Dendritic cell treated with granulocyte-macrophage colony-stimulating factor and Interleukin-4, amounts not matched to agents 40 ng/mL and 50 ng/mL, for 4 days (primary cell): ENCODE measurements around the gene GPC6.

Experiments used
- H3K27ac Mint-ChIP-seq: one replicate; pipeline ENCODE4 v1.8.0; 2022; ENCODE audit warnings: mild to moderate bottlenecking, mixed read lengths
- H3K27me3 Mint-ChIP-seq: one replicate; pipeline ENCODE4 v1.8.0; 2022; ENCODE audit warnings: mild to moderate bottlenecking, mixed read lengths
- H3K36me3 Mint-ChIP-seq: one replicate; pipeline ENCODE4 v1.8.0; 2022; ENCODE audit warnings: low read depth, mixed read lengths
- H3K4me1 Mint-ChIP-seq: one replicate; pipeline ENCODE4 v1.8.0; 2022; ENCODE audit warnings: low read depth, mixed read lengths
- H3K4me3 Mint-ChIP-seq: one replicate; pipeline ENCODE4 v1.8.0; 2022; ENCODE audit warnings: mild to moderate bottlenecking, moderate library complexity, mixed read lengths
- H3K9me3 Mint-ChIP-seq: one replicate; pipeline ENCODE4 v1.8.0; 2022; ENCODE audit warnings: mixed read lengths
- intact Hi-C: fragments of 100-400 bp; cut with micrococcal nuclease; formaldehyde crosslinking; loops from one replicate; pipeline ENCODE4 v1.15.0; 2022

The GPC6 gene

DNA sequence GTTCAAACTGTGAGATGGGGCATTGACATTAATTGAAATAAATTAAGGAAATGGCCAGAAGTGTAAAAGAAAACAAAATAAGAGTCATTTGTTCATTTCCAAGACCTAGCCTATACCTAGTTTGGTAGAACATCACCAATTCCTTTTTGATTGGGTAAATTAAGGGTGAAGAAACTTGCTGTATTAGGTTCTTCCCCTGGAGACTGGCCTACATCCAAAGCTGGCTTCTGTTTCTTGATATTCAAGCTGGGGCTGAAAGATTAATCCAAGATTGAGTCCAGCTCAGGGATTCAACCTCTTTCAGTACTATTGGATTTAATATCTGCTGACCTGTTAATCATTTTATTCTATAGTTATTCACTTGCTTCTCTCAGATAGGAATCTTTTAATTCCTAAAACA lies 183.2 kb downstream of the GPC6 start:
- Mint-ChIP-seq H3K27me3 (no peaks in the 10 kb centered on the region), H3K4me1 (no peaks in the 10 kb centered on the region), H3K4me3 (no peak overlapping the region), H3K36me3 (no peaks in the 10 kb centered on the region), H3K27ac (no peak overlapping the region), H3K9me3 (no peaks in the 10 kb centered on the region)
- intact Hi-C loops: no loop called here

GRCh38 chr13:93411186-93411680 lies 184.6 kb downstream of the GPC6 start:
- no peaks in the 10 kb centered on the region for H3K36me3 Mint-ChIP-seq
- H3K4me1 Mint-ChIP-seq: no peaks in the 10 kb centered on the region
- no peaks in the 10 kb centered on the region for H3K27me3 Mint-ChIP-seq
- H3K27ac Mint-ChIP-seq: no peak overlapping the region
- no peak overlapping the region for H3K4me3 Mint-ChIP-seq
- intact Hi-C loops: no loop called here
- H3K9me3 Mint-ChIP-seq: no peaks in the 10 kb centered on the region

GRCh38 chr13:93412676-93413075 lies 186.1 kb downstream of the GPC6 start:
- Mint-ChIP-seq H3K27ac (no peak overlapping the region), H3K27me3 (no peaks in the 10 kb centered on the region), H3K36me3 (no peaks in the 10 kb centered on the region), H3K4me3 (no peak overlapping the region), H3K9me3 (no peaks in the 10 kb centered on the region), H3K4me1 (no peaks in the 10 kb centered on the region)
- intact Hi-C loops: no loop called here

GRCh38 chr13:93413972-93414717 lies 187.5 kb downstream of the GPC6 start:
- Mint-ChIP-seq H3K9me3 (no peaks in the 10 kb centered on the region), H3K4me3 (no peak overlapping the region), H3K27me3 (no peaks in the 10 kb centered on the region), H3K36me3 (no peaks in the 10 kb centered on the region), H3K4me1 (no peaks in the 10 kb centered on the region), H3K27ac (no peak overlapping the region)
- intact Hi-C loops: no loop called here

DNA sequence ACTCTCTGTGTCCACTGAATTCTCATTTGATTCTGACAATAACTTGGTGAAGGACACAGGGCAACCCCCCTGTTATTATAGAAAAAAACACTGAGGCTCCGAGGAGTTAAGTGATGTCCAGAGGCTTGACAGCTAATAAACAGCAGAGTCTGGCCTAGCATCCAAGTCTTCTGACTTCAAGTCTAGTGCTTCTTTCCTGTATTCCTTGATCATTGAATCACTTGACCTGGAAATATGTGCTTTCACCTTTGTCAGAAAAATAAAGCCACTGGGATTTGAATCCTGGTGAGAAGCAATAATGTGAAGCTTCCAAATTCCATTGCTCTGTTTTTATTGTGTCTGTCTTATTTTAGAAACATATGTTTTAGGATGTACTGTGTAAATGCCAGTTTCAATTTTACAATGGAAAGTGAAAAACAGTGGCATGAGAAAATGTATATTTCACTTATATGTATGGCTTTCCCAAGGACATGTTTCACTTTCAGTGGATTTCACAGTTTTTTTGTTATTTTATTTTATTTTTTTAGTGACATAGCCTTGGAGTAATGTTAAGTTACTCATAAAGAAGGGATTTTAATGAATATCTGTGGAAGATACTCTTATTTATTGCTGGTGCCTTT lies 190.2 kb downstream of the GPC6 start:
- intact Hi-C loops: no loop called here
- Mint-ChIP-seq H3K4me1 (no peaks in the 10 kb centered on the region), H3K27me3 (no peaks in the 10 kb centered on the region)

GRCh38 chr13:93418398-93418797 lies 191.8 kb downstream of the GPC6 start:
- Mint-ChIP-seq H3K4me3 (no peak overlapping the region), H3K27ac (no peak overlapping the region), H3K9me3 (no peaks in the 10 kb centered on the region), H3K4me1 (no peaks in the 10 kb centered on the region), H3K36me3 (no peaks in the 10 kb centered on the region), H3K27me3 (no peaks in the 10 kb centered on the region)
- intact Hi-C loops: no loop called here

More for the DNA sequence above, 190.2 kb downstream of the GPC6 start:
- no peaks in the 10 kb centered on the region for H3K9me3 Mint-ChIP-seq
- H3K27ac Mint-ChIP-seq: no peak overlapping the region
- H3K36me3 Mint-ChIP-seq: no peaks in the 10 kb centered on the region
- no peak overlapping the region for H3K4me3 Mint-ChIP-seq

DNA sequence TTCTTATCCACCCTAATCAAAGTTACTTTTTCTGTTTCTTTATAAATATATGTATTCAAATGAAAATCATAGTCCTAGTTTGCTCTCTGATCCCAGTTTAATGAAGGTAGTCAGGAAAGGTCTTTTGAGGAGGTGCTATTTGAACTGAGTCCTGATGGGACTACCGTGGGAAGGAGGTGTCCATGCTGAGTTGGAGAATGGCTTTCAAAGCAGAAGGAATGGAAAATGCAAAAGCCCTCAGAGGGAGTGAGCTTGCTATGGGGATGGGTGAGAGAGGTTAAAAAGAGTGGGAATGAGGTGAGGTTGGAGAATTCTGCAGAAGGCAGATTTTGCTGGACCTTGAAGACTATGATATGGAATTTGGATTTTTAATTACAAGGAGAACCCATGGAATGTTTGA lies 193.6 kb downstream of the GPC6 start:
- Mint-ChIP-seq H3K27me3 (no peaks in the 10 kb centered on the region), H3K4me1 (no peaks in the 10 kb centered on the region), H3K4me3 (no peak overlapping the region), H3K9me3 (no peaks in the 10 kb centered on the region), H3K36me3 (no peaks in the 10 kb centered on the region), H3K27ac (no peak overlapping the region)
- intact Hi-C loops: no loop called here

- H3K4me3 Mint-ChIP-seq: no peak overlapping the region
- H3K4me1 Mint-ChIP-seq: no peaks in the 10 kb centered on the region
- no peaks in the 10 kb centered on the region for H3K36me3 Mint-ChIP-seq
- no peaks in the 10 kb centered on the region for H3K27me3 Mint-ChIP-seq
- intact Hi-C loops: no loop called here
- no peak overlapping the region for H3K27ac Mint-ChIP-seq
- H3K9me3 Mint-ChIP-seq: no peaks in the 10 kb centered on the region
These were observed 194.3 kb downstream of the GPC6 start for GRCh38 chr13:93420887-93421286.

GRCh38 chr13:93422980-93423543 lies 196.5 kb downstream of the GPC6 start:
- no peaks in the 10 kb centered on the region for H3K36me3 Mint-ChIP-seq
- H3K4me1 Mint-ChIP-seq: no peaks in the 10 kb centered on the region
- H3K9me3 Mint-ChIP-seq: no peaks in the 10 kb centered on the region
- no peak overlapping the region for H3K4me3 Mint-ChIP-seq
- no peak overlapping the region for H3K27ac Mint-ChIP-seq
- no peaks in the 10 kb centered on the region for H3K27me3 Mint-ChIP-seq
- intact Hi-C loops: no loop called here

DNA sequence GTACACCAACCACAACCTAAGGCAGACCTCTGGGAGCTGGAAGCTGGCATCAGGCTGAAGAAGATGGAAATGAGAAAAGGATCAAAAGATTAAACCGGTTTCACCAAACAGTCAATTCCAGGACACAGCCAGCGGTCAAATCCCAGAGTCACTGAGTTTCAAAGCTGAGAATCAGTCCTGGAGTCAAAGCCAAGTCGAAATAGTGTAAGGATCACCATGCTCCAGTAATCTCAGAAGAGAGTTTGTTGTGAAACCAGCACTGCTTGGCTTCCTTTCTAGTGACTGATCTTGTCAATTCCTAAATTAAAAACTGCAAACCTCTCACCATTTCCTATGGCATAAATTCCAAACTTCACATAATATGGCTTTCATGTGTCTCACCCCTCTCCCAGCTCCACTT lies 198.8 kb downstream of the GPC6 start:
- Mint-ChIP-seq H3K27ac (no peak overlapping the region), H3K4me1 (no peaks in the 10 kb centered on the region), H3K4me3 (no peak overlapping the region), H3K27me3 (no peaks in the 10 kb centered on the region), H3K9me3 (no peaks in the 10 kb centered on the region), H3K36me3 (no peaks in the 10 kb centered on the region)
- intact Hi-C loops: no loop called here

DNA sequence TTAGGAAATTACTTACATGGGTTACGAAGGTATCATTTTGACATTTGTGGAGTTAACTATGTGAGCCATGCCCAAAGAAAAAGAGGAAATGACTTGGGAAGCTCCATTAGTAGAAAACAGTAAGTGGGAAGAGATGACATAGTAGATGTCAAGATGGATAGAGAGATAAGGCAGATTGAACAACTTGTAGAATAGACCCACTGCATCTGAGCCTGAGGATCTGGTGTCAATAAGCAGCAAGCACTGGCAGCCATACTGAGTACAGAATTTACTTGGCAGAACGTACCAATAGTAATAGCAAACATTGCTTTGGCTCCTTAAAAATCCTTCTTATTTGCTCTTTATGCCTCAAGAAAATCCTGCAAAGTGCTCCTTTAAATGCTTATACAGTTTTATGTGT lies 203.8 kb downstream of the GPC6 start:
- H3K27me3 Mint-ChIP-seq: no peaks in the 10 kb centered on the region
- H3K36me3 Mint-ChIP-seq: no peaks in the 10 kb centered on the region
- H3K27ac Mint-ChIP-seq: no peak overlapping the region
- intact Hi-C loops: no loop called here
- no peaks in the 10 kb centered on the region for H3K4me1 Mint-ChIP-seq
- no peak overlapping the region for H3K4me3 Mint-ChIP-seq
- no peaks in the 10 kb centered on the region for H3K9me3 Mint-ChIP-seq

- no peak overlapping the region for H3K4me3 Mint-ChIP-seq
- H3K36me3 Mint-ChIP-seq: no peaks in the 10 kb centered on the region
- peaks cover 9% of the 10 kb centered on the region for H3K9me3 Mint-ChIP-seq
- H3K27me3 Mint-ChIP-seq: no peaks in the 10 kb centered on the region
- H3K27ac Mint-ChIP-seq: no peak overlapping the region
- intact Hi-C loops: no loop called here
- H3K4me1 Mint-ChIP-seq: no peaks in the 10 kb centered on the region
These were observed 209.0 kb downstream of the GPC6 start for GRCh38 chr13:93435651-93436050.

DNA sequence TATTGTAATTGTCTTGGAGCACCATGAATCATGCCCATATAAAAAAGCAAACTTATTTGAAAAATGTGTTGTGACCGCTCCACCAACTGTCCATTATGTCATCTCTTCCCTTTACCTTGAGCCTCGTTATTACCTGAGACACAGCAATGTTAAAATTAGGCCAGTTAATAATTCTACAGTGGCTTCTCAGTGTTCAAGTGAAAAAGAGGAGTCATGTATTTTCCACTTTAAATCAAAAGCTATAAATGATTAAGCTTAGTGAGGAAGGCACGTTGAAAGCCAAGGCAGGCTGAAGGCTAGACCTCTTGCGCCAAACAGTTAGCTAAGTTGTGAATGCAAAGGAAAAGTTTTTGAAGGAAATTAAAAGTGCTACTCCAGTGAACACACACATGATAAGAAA lies 210.5 kb downstream of the GPC6 start:
- Mint-ChIP-seq H3K27ac (no peak overlapping the region), H3K4me3 (no peak overlapping the region), H3K4me1 (no peaks in the 10 kb centered on the region), H3K36me3 (no peaks in the 10 kb centered on the region), H3K27me3 (no peaks in the 10 kb centered on the region), H3K9me3 (peaks cover 9% of the 10 kb centered on the region)
- intact Hi-C loops: no loop called here

GRCh38 chr13:93446238-93446637 lies 219.6 kb downstream of the GPC6 start:
- H3K9me3 Mint-ChIP-seq: no peaks in the 10 kb centered on the region
- no peaks in the 10 kb centered on the region for H3K36me3 Mint-ChIP-seq
- no peaks in the 10 kb centered on the region for H3K27me3 Mint-ChIP-seq

More at GRCh38 chr13:93446238-93446637, 219.6 kb downstream of the GPC6 start:
- Mint-ChIP-seq H3K4me1 (no peaks in the 10 kb centered on the region), H3K27ac (no peak overlapping the region), H3K4me3 (no peak overlapping the region)
- intact Hi-C loops: no loop called here
